ENCODE results near the gene OSCP1.

OSCP1 gene

DNA sequence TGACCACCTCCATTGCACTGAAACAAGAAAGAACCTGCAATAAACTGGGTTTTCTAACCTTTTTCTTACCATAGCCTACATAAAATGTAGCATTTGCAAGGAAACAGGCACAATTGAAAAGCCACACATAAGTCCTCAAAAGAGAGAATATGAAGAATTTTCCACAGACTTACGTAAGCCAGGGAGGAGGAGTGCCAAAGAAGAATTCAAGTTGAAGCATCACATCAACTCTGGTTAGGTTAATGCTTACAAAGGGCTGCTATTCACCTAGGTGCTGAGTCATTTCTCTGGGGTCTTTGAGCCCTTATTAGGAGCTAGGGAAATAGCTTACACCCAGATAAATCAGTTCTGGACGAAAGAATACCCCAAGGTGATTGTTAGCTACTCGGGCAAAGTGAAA is 9.6 kb downstream of the OSCP1 start:
- DNase-seq (ENCODE audit: insufficient read length) = no peak
- no peak for TF ChIP-seq POLR2AphosphoS5 (IDR thresholded peaks at IDR 0.05; ENCODE audit: low read depth, low read length)
- FAIRE-seq = no peak

DNA sequence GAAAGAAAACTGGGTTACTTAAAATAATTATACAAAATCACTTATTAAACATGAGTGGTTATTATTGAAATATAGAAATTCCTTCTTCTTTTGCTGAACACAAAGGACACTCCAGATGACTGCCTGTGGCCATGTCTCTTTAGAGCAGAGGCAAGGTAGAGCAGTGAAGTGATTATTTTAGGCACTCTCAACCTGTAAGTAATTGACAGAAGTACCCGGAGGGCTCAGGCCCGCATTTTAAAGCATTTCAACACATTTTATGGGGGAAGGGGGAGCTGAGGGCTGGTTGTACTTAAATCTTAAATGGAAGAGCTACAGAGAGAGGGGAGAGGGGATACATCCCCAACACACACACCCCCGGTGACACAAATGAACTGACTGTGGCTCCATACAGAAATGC is 10.2 kb downstream of the OSCP1 start:
- FAIRE-seq = no peak
- TF ChIP-seq POLR2A (IDR thresholded peaks at IDR 0.05; ENCODE audit: low read depth, low read length) (no peak), POLR2AphosphoS5 (IDR thresholded peaks at IDR 0.05; ENCODE audit: low read depth, low read length) (no peak), TAF1 (IDR thresholded peaks at IDR 0.05; ENCODE audit: borderline replicate concordance, low read depth, low read length) (no peak)

DNA sequence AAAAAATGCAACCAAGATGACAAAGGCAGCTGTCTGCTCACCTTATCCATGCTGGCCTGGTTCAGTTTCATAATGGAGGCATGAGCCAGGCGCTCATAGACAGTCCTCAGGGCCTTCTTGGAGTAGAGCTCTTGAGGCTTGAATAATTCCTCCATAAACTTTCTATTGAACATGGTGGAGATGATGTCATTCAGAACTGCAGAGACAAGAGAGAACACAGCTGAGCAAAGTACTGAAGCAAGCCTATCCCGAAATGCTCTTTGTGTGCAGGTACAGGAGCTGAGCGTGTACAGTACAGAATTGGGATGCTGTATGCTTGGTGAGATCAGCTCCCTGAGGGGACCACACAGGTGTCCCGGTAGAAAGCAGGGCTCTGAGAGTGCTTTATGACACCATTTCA is 11.5 kb downstream of the OSCP1 start:
- FAIRE-seq (no peak), DNase-seq (ENCODE audit: insufficient read length) (no peak)
- TF ChIP-seq POLR2A (IDR thresholded peaks at IDR 0.05; ENCODE audit: low read depth, low read length) = no peak
- TF ChIP-seq POLR2AphosphoS5 (IDR thresholded peaks at IDR 0.05; ENCODE audit: low read depth, low read length) = no peak
- no peak for TF ChIP-seq TAF1 (IDR thresholded peaks at IDR 0.05; ENCODE audit: borderline replicate concordance, low read depth, low read length)

More for the DNA sequence above, 10.2 kb downstream of the OSCP1 start:
- DNase-seq (ENCODE audit: insufficient read length) = no peak

DNA sequence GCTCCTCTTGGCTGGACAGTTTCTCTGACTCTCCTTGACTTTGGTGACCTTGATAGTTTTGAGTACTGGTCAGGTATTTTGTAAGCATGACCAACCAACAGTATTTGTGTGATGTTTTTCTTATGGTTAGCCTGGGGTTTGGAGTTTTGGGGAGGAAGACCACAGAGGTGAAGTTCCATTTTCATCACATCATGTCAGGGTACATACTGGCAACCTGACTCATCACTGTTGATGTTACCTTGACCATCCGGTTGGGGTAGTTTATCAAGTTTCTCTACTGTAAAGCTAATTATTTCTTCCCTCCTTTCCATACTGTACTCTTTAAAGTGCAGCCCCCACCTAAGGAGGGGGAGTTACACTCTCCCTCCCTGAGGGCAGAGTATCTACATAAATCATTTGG is 13.4 kb downstream of the OSCP1 start:
- no peak for FAIRE-seq
- no peak for DNase-seq (ENCODE audit: insufficient read length)
- no peak for TF ChIP-seq POLR2A (IDR thresholded peaks at IDR 0.05; ENCODE audit: low read depth, low read length)
- no peak for TF ChIP-seq POLR2AphosphoS5 (IDR thresholded peaks at IDR 0.05; ENCODE audit: low read depth, low read length)
- no peak for TF ChIP-seq TAF1 (IDR thresholded peaks at IDR 0.05; ENCODE audit: borderline replicate concordance, low read depth, low read length)

GRCh38 chr1:36433102-36433501 is 17.1 kb downstream of the OSCP1 start:
- FAIRE-seq = no peak
- TF ChIP-seq POLR2AphosphoS5 (IDR thresholded peaks at IDR 0.05; ENCODE audit: low read depth, low read length) = no peak
- no peak for TF ChIP-seq TAF1 (IDR thresholded peaks at IDR 0.05; ENCODE audit: borderline replicate concordance, low read depth, low read length)
- TF ChIP-seq POLR2A (IDR thresholded peaks at IDR 0.05; ENCODE audit: low read depth, low read length) = no peak
- DNase-seq (ENCODE audit: insufficient read length) = no peak

GRCh38 chr1:36432616-36433015 is 17.6 kb downstream of the OSCP1 start:
- TF ChIP-seq POLR2AphosphoS5 (IDR thresholded peaks at IDR 0.05; ENCODE audit: low read depth, low read length) (no peak), POLR2A (IDR thresholded peaks at IDR 0.05; ENCODE audit: low read depth, low read length) (no peak), TAF1 (IDR thresholded peaks at IDR 0.05; ENCODE audit: borderline replicate concordance, low read depth, low read length) (no peak)
- no peak for DNase-seq (ENCODE audit: insufficient read length)
- FAIRE-seq = no peak

- DNase-seq (ENCODE audit: insufficient read length) = no peak
- no peak for FAIRE-seq
- no peak for TF ChIP-seq POLR2AphosphoS5 (IDR thresholded peaks at IDR 0.05; ENCODE audit: low read depth, low read length)
- TF ChIP-seq TAF1 (IDR thresholded peaks at IDR 0.05; ENCODE audit: borderline replicate concordance, low read depth, low read length) = no peak
- TF ChIP-seq POLR2A (IDR thresholded peaks at IDR 0.05; ENCODE audit: low read depth, low read length) = no peak
Measured at GRCh38 chr1:36425791-36426190, 24.5 kb downstream of the OSCP1 start.

GRCh38 chr1:36421649-36422048 is 28.6 kb downstream of the OSCP1 start:
- DNase-seq (ENCODE audit: insufficient read length) = no peak
- TF ChIP-seq TAF1 (IDR thresholded peaks at IDR 0.05; ENCODE audit: borderline replicate concordance, low read depth, low read length) (no peak), POLR2A (IDR thresholded peaks at IDR 0.05; ENCODE audit: low read depth, low read length) (no peak), POLR2AphosphoS5 (IDR thresholded peaks at IDR 0.05; ENCODE audit: low read depth, low read length) (no peak)
- FAIRE-seq = peak; percentile 66

DNA sequence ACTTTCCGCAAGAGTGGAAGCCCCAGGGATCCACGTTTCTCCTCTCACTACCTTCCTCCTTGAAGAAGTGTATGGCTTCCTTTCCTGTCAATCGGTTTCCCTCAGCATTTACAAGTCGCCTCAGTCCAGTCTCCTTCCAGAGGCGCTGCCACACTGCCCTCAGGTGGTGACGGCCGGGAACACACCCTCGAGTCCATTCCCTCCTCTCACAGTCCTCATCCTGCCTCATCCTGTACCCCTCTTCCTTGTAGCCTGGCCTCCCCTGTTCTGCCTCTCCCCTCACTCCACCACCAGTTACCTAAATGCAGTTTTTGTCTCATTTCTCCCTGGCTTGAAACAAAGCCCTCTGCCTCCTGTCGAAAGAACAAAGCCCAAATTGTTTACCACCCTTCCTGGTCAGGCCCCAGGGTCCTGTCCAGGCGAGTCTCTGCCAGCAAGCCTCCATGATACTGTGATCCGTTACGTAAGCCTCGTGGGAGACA is 29.4 kb downstream of the OSCP1 start:
- DNase-seq (ENCODE audit: insufficient read length) (peak; percentile 52), FAIRE-seq (peak; percentile 98)
- TF ChIP-seq POLR2A (IDR thresholded peaks at IDR 0.05; ENCODE audit: low read depth, low read length) (no peak), POLR2AphosphoS5 (IDR thresholded peaks at IDR 0.05; ENCODE audit: low read depth, low read length) (no peak), TAF1 (IDR thresholded peaks at IDR 0.05; ENCODE audit: borderline replicate concordance, low read depth, low read length) (no peak)

DNA sequence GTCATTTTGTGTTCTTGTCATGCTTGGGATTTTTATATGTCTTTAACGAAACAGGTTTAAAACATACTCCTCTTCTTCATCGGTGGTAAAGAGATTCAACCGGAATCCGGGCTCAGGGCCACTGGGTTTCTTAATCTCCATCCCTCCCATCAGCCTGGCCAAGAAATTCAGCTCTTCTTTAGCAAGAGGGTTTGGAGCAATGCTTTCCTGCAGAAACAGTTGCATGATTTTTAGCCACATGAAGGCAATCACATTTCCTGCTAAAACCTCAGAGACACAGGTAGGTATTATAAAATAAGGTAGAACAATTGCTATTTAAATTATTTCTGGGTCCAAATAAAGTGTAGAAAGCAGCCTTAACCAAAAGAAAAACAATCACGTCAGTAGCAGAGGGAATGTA is 29.8 kb downstream of the OSCP1 start:
- no peak for FAIRE-seq
- DNase-seq (ENCODE audit: insufficient read length) = no peak
- TF ChIP-seq POLR2AphosphoS5 (IDR thresholded peaks at IDR 0.05; ENCODE audit: low read depth, low read length) = no peak
- TF ChIP-seq POLR2A (IDR thresholded peaks at IDR 0.05; ENCODE audit: low read depth, low read length) = no peak
- no peak for TF ChIP-seq TAF1 (IDR thresholded peaks at IDR 0.05; ENCODE audit: borderline replicate concordance, low read depth, low read length)

DNA sequence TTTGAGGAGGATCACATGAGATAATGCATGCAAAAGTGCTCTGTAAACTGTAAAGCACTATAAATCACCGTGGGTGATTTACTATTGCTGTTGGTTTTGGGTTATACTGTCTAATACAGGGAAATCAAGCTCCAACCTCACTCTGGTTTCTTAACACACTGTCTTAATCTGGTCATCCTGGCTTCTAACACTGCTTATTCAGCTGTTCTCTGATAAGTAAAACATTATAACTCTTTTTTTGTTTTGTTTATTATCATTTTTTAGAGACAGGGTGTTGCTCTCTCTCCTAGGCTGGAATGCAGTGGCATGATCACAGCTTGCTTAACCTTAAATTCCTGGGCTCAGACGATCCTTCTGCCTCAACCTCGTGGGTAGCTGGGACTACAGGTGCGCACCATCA is 30.7 kb downstream of the OSCP1 start:
- FAIRE-seq (no peak), DNase-seq (ENCODE audit: insufficient read length) (no peak)
- TF ChIP-seq POLR2AphosphoS5 (IDR thresholded peaks at IDR 0.05; ENCODE audit: low read depth, low read length) (no peak), POLR2A (IDR thresholded peaks at IDR 0.05; ENCODE audit: low read depth, low read length) (no peak), TAF1 (IDR thresholded peaks at IDR 0.05; ENCODE audit: borderline replicate concordance, low read depth, low read length) (no peak)

DNA sequence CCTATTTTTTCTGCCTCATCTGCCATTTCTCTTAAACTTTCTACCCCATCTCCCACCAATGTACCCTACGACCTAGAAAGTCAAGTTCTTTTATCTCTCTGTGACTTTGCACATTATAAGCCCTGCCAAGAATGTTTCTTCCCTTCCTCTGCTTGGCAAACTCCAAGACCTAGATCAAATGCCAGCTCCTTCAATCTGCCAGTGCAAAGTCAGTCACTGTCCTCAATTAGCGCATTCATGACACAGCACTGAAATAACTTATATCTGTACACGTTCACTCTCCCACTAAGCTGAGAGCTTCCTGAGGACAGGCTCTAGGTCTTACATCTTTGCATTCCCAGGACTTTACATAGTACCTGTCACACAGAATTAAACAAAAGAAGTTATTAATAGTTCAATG is 31.1 kb downstream of the OSCP1 start:
- FAIRE-seq = no peak
- no peak for DNase-seq (ENCODE audit: insufficient read length)
- TF ChIP-seq TAF1 (IDR thresholded peaks at IDR 0.05; ENCODE audit: borderline replicate concordance, low read depth, low read length) (no peak), POLR2AphosphoS5 (IDR thresholded peaks at IDR 0.05; ENCODE audit: low read depth, low read length) (no peak), POLR2A (IDR thresholded peaks at IDR 0.05; ENCODE audit: low read depth, low read length) (no peak)

- TF ChIP-seq TAF1 (IDR thresholded peaks at IDR 0.05; ENCODE audit: borderline replicate concordance, low read depth, low read length) (no peak), POLR2A (IDR thresholded peaks at IDR 0.05; ENCODE audit: low read depth, low read length) (no peak), POLR2AphosphoS5 (IDR thresholded peaks at IDR 0.05; ENCODE audit: low read depth, low read length) (no peak)
- no peak for FAIRE-seq
- no peak for DNase-seq (ENCODE audit: insufficient read length)
Measured at GRCh38 chr1:36417931-36418330, 32.3 kb downstream of the OSCP1 start.
